Prostate gland (tissue), 2 donors: ENCODE measurements around the gene MLPH. TPM values are rescaled to one million over a fixed set of nuclear protein-coding genes. Genes with fewer than 3 reads are reported as not detected.
A peak's percentile ranks its signal among the peaks of the same experiment; 100 is the strongest.

Experiments
- DNase-seq: peaks from one replicate; pipeline ENCODE4 v3.0.0-alpha.2; 2019; ENCODE audit warnings: low spot score
- H3K27ac ChIP-seq, 2 donors: fragments of 200-600 bp; sonication (generic); 2 replicates each; pipeline ENCODE4 v1.5.1; 2017 to 2019
- H3K27me3 ChIP-seq: fragments of 200-600 bp; sonication (generic); replicated peaks from 2 replicates; pipeline ENCODE4 v1.5.1; 2019; ENCODE audit not compliant: insufficient read depth
- H3K36me3 ChIP-seq, 2 donors: fragments of 200-600 bp; sonication (generic); 1 replicate in 1 of 2; 2 replicates in 1 of 2; pipeline versions ENCODE4 v1.5.1 to v1.8.1; 2017 to 2019
- H3K4me1 ChIP-seq: fragments of 200-600 bp; sonication (generic); replicated peaks from 2 replicates; pipeline ENCODE4 v1.5.1; 2019
- H3K4me3 ChIP-seq, 2 donors: fragments of 200-600 bp; sonication (generic); 2 replicates each; pipeline ENCODE4 v1.5.1; 2017 to 2019
- H3K9me3 ChIP-seq: fragments of 200-600 bp; sonication (generic); 2 replicates; pipeline ENCODE4 v1.5.1; 2017
- POLR2A ChIP-seq: fragments of 450-650 bp; IDR thresholded peaks from one replicate; pipeline ENCODE4 v1.6.1; 2016; ENCODE audit warnings: antibody characterized with exemption, mild to moderate bottlenecking
- POLR2AphosphoS5 ChIP-seq: sonication (generic); formaldehyde crosslinking; IDR thresholded peaks from one replicate; pipeline ENCODE4 v1.6.1; 2017; ENCODE audit warnings: antibody characterized with exemption
- WGBS: methylation state at CpG from one replicate; pipeline ENCODE4 v1.1.5; 2018; 5-methylcytosine and 5-hydroxymethylcytosine counted together
- intact Hi-C: fragments of 100-400 bp; cut with DNase I; formaldehyde crosslinking; loops from one replicate; pipeline ENCODE4 v1.14.2; 2022
- total RNA-seq, 2 donors: library from RNA; depleted of rRNA; stranded (reverse); fragments of >200 nt; gene quantifications; one replicate each; pipeline ENCODE4 v1.1.0, GENCODE V29; 2016
- TF ChIP-seq, protein P1 (sequence below), 4 experiments: fragments of 200-600 bp in 2 of 4; fragments of 450-650 bp in 2 of 4; sonication (generic) in 2 of 4; IDR thresholded peaks; 1 replicate in 3 of 4; 2 replicates in 1 of 4; pipeline ENCODE4 v1.5.1; 2016 to 2019; ENCODE audit warnings: antibody characterized with exemption in 4 of 4, mild to moderate bottlenecking in 2 of 4, moderate library complexity in 2 of 4

The MLPH gene
- total RNA-seq, 2 donors from 2014 or later, result 371 to 393 TPM

DNA sequence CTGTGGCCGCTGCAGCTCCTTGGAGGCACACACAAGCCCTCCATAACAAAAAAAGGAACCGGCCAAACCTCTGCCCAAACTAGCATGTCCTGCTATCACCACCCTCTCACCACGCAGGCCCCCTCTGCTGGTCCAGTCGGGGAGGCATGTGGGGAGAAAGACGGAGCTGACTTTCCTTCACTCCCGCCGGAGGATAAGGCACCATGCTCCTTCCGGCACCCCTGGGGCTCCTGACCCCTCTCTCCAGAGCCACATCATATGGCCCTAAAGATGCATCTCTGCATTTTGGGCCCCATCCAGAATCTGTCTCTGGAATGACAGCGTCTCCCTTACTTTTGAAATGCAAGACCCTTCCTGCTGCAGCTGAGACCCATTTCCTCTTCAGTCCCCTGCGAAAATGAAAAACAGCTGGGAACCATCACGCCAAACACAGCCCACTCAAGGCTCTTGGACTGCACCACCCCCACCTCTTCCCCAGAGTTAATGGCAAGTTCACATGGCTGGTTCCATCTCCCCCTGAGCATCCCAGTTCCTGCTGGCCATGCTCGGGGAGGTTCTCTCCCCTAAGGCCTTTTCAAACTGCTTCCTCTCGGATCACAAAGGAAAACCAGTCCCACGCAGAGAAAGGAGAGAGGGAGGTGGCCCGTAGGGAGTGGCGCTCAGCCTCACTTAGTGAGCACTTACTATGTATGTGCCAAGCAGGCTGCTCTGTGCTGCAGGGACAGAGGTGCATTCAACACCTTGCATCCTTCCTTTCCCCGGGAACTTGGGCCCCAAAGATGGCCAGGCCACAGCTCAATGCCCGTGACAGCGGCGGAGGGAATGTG lies 35.2 kb upstream of the MLPH start:
- WGBS, result 55% methylated on average over 20 of the region's 20 CpGs
- TF ChIP-seq POLR2AphosphoS5 (no peak), POLR2A (no peak)
- TF ChIP-seq, protein P1, sequence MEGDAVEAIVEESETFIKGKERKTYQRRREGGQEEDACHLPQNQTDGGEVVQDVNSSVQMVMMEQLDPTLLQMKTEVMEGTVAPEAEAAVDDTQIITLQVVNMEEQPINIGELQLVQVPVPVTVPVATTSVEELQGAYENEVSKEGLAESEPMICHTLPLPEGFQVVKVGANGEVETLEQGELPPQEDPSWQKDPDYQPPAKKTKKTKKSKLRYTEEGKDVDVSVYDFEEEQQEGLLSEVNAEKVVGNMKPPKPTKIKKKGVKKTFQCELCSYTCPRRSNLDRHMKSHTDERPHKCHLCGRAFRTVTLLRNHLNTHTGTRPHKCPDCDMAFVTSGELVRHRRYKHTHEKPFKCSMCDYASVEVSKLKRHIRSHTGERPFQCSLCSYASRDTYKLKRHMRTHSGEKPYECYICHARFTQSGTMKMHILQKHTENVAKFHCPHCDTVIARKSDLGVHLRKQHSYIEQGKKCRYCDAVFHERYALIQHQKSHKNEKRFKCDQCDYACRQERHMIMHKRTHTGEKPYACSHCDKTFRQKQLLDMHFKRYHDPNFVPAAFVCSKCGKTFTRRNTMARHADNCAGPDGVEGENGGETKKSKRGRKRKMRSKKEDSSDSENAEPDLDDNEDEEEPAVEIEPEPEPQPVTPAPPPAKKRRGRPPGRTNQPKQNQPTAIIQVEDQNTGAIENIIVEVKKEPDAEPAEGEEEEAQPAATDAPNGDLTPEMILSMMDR (IDR thresholded peaks at IDR 0.05), result peak in 1 of 4 experiments; percentile 6
- Histone ChIP-seq H3K4me3 (no peak overlapping the region), H3K27me3 (no peaks in the 10 kb centered on the region), H3K27ac (peak overlapping the region in 1 of 2 donors; percentile 20), H3K9me3 (no peaks in the 10 kb centered on the region), H3K4me1 (peaks cover 3% of the 10 kb centered on the region), H3K36me3 (no peaks in the 10 kb centered on the region)
- intact Hi-C loops, result loop anchor here (5.0 kb wide), 1 partner anchor 35 kb away; no protein-coding TSS in a partner anchor
- no peak for DNase-seq

DNA sequence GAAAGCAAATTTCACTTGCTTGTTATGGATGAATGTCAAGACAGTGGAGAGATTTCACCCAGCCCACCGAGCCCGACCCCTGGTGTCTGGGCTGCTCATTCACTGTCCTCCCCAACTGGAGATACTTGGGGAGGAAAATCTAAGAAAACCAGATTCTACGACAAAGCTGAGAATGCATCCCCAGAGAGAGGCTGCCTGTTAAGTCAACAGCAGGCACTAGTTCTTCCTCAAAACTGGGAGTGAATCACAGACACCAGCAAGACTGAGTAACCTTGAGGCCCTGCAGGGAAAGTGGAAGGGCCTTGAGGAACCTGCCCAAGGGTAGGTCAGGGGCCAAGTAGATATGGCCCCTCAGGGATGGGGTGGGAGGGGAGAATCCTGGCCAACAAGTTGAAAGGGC lies 34.2 kb upstream of the MLPH start:
- WGBS, result 90% methylated on average over 3 of the region's 3 CpGs
- no peaks in the 10 kb centered on the region for H3K27me3 ChIP-seq
- H3K4me1 ChIP-seq, result peaks cover 3% of the 10 kb centered on the region
- no peak for DNase-seq
- intact Hi-C loops, result loop anchor here (5.0 kb wide), 1 partner anchor 36 kb away; no protein-coding TSS in a partner anchor
- TF ChIP-seq POLR2A (no peak), POLR2AphosphoS5 (no peak)
- TF ChIP-seq, protein P1 (IDR thresholded peaks at IDR 0.05), result no peak
- H3K36me3 ChIP-seq, result no peaks in the 10 kb centered on the region
- no peaks in the 10 kb centered on the region for H3K9me3 ChIP-seq
- no peak overlapping the region for H3K27ac ChIP-seq
- H3K4me3 ChIP-seq, result no peak overlapping the region

DNA sequence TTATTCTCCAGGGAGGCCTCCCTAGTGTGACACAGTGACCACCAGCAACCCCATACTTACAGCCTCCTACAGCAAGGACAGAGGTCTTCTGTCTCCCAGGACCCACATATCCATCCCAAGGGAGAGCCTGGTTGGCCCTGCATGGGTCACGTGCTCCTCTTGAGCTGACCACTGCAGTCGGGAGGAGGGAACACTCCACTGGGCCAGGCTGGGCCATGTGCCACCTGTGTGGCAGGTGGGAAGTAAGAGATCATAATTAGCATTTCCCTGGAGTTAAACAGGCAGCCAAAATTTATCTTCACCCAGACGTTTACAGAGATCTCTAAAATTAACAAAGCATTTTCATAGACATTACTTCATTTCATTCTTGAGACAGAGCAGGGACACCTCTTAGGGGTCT lies 33.4 kb upstream of the MLPH start:
- WGBS, result 74% methylated on average over 3 of the region's 3 CpGs

DNA sequence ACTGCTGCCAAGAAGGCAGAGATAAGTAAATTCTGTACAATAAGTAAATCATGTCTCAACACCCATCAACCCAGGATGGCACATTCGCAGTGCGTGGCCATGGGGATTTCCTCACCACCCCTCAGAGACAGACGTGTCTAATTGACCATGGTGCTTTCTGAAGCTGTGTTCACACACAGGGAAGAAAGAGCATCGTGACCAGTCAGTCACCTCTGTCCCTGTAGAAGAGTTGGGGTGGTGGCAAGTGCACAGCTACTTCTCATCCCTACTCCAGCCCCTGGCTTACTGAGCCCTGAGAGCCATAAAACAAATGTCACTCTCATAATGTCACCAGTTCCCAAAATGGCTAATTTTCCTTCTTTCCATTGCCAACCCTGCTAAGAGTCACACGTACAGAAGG lies 31.3 kb upstream of the MLPH start:
- Histone ChIP-seq H3K36me3 (no peaks in the 10 kb centered on the region), H3K4me1 (no peaks in the 10 kb centered on the region), H3K27me3 (no peaks in the 10 kb centered on the region), H3K27ac (peak overlapping the region in 1 of 2 donors; percentile 10), H3K4me3 (no peak overlapping the region), H3K9me3 (no peaks in the 10 kb centered on the region)
- DNase-seq, result no peak
- TF ChIP-seq POLR2A (no peak), POLR2AphosphoS5 (no peak)
- TF ChIP-seq, protein P1 (IDR thresholded peaks at IDR 0.05), result no peak
- WGBS, result 87% methylated on average over 5 of the region's 5 CpGs
- intact Hi-C loops, result no loop called here

More for the DNA sequence above, 33.4 kb upstream of the MLPH start:
- no peak for TF ChIP-seq POLR2A
- TF ChIP-seq, protein P1 (IDR thresholded peaks at IDR 0.05), result no peak
- TF ChIP-seq POLR2AphosphoS5, result no peak
- Histone ChIP-seq H3K4me3 (no peak overlapping the region), H3K27ac (no peak overlapping the region), H3K36me3 (no peaks in the 10 kb centered on the region), H3K4me1 (peaks cover 3% of the 10 kb centered on the region), H3K27me3 (no peaks in the 10 kb centered on the region), H3K9me3 (no peaks in the 10 kb centered on the region)
- intact Hi-C loops, result loop anchor here (5.0 kb wide), 1 partner anchor 36 kb away; no protein-coding TSS in a partner anchor
- no peak for DNase-seq
